Measurements from ENCODE around the gene ALDOB. TPM values are rescaled to one million over a fixed set of nuclear protein-coding genes. Genes with fewer than 3 reads are reported as not detected.

The ALDOB gene
- total RNA-seq (2021; ENCODE audit: unreplicated experiment) = 0.67 TPM
- polyA plus RNA-seq (2012; ENCODE audit: insufficient read length) = not detected
- Bru-seq, nascent RNA = not detected
- percentile 3 among the genes with signal in this experiment for BruChase-seq, experiment 1, labeled RNA remaining after a 2-hour chase
- not detected for BruChase-seq, experiment 2, labeled RNA remaining after a 6-hour chase
- long read RNA-seq = 0 reads

- BruUV-seq (replicated peaks) = no TSS peak
- no peak for TF ChIP-seq CTCF (IDR thresholded peaks at IDR 0.05)
- no peak for TF ChIP-seq REST (IDR thresholded peaks at IDR 0.05; ENCODE audit: insufficient read depth in 1 of 2, low read depth in 2 of 2, low read length in 1 of 2)
- TF ChIP-seq SIN3A (IDR thresholded peaks at IDR 0.05; ENCODE audit: borderline replicate concordance, insufficient read depth, low read depth, low read length) = no peak
- no peak for TF ChIP-seq TCF7L2 (IDR thresholded peaks at IDR 0.05; ENCODE audit: low read depth, low read length)
- TF ChIP-seq POLR2AphosphoS5 (IDR thresholded peaks at IDR 0.05; ENCODE audit: low read depth, low read length) = no peak
- no peak for DNase-seq (ENCODE audit: low read depth, low spot score)
- Histone ChIP-seq H3K4me1 (ENCODE audit: control insufficient read depth, insufficient read depth, low read length) (no peaks in the 10 kb centered on the region), H3K9me3 (ENCODE audit: control insufficient read depth, insufficient read depth, low read depth, low read length) (no peaks in the 10 kb centered on the region), H3K4me3 (ENCODE audit: low read depth in 2 of 2, low read length in 2 of 2) (no peak within 1 kb of the TSS), H3K27me3 (ENCODE audit: control insufficient read depth, insufficient read depth, low read length) (peaks cover 5% of the 10 kb centered on the region; the same call in 1 of the 2 replicates), H3K27ac (ENCODE audit: low read length) (no peak within 1 kb of the TSS), H3K36me3 (ENCODE audit: control insufficient read depth, insufficient read depth, low read length) (no peaks in the 10 kb centered on the region)
- in situ Hi-C loops (cut with HindIII; ENCODE audit: low pct_unique_long_range_greater_than_20kb, low sequenced_read_pairs) (no loop called here), intact Hi-C loops (cut with micrococcal nuclease; ENCODE audit: unreplicated experiment) (no loop called here)
- no peak for ATAC-seq
- ChIA-PET POLR2A (no interaction called here), CTCF (no interaction called here)
Measured at GRCh38 chr9:101435601-101436079, at the start of gene ALDOB. ALDOB (minus strand) TSS chr9:101435774; CDS start chr9:101430887, 4,887 bp downstream.

- in situ Hi-C loops (cut with HindIII; ENCODE audit: low pct_unique_long_range_greater_than_20kb, low sequenced_read_pairs) = no loop called here
- no peak for ATAC-seq
- no peaks in the 10 kb centered on the region for H3K9me3 ChIP-seq (ENCODE audit: control insufficient read depth, insufficient read depth, low read depth, low read length)
- no TSS peak for BruUV-seq (replicated peaks)
- DNase-seq (ENCODE audit: low read depth, low spot score) = no peak
- intact Hi-C loops (cut with micrococcal nuclease; ENCODE audit: unreplicated experiment) = no loop called here
- peaks cover 16% of the 10 kb centered on the region for H3K4me1 ChIP-seq (ENCODE audit: control insufficient read depth, insufficient read depth, low read length)
- no peaks in the 10 kb centered on the region for H3K36me3 ChIP-seq (ENCODE audit: control insufficient read depth, insufficient read depth, low read length)
- H3K4me3 ChIP-seq (ENCODE audit: low read depth in 2 of 2, low read length in 2 of 2) = no peak overlapping the region
- ChIA-PET CTCF (no interaction called here), POLR2A (interaction anchor here (0.7 kb wide), 1 partner anchor 13 kb away, joined by 4 read pairs; no protein-coding TSS in a partner anchor)
- no peaks in the 10 kb centered on the region for H3K27me3 ChIP-seq (ENCODE audit: control insufficient read depth, insufficient read depth, low read length)
- TF ChIP-seq POLR2AphosphoS5 (IDR thresholded peaks at IDR 0.05; ENCODE audit: low read depth, low read length) (no peak), REST (IDR thresholded peaks at IDR 0.05; ENCODE audit: insufficient read depth in 1 of 2, low read depth in 2 of 2, low read length in 1 of 2) (no peak), CTCF (IDR thresholded peaks at IDR 0.05) (no peak), TCF7L2 (IDR thresholded peaks at IDR 0.05; ENCODE audit: low read depth, low read length) (no peak)
- no peak overlapping the region for H3K27ac ChIP-seq (ENCODE audit: low read length)
Measured at GRCh38 chr9:101484046-101484445, 48.5 kb upstream of the ALDOB start.

Data from Panc1 (cell line).